HG02678 (cell line): ENCODE results near the gene C1QL2.

Source experiments
- ATAC-seq: cut with Tn5 transposase; IDR thresholded peaks from one replicate; pipeline ENCODE4 v1.9.1; 2021; ENCODE audit warnings: mild to moderate bottlenecking, moderate library complexity; ENCODE audit not compliant: unreplicated experiment

C1QL2 gene

DNA sequence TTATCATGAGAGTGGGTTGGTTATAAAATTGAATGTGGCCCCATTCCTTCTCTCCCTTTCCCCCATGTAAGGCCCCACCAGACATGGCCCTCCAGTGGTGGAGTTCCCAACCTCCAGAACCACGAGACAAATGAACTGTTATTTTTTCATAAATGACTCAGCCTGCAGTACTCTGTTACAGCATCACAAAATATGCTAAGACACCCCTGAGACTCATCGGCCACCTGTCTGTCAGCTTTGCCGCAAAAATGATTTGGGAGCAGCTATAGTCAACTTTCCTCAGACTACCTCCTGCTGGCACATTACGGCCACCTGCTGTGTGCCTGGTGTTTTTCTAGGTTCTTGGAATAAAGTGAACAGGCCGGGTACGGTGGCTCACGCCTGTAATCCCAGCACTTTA is 21.4 kb upstream of the C1QL2 start:
- no peak for ATAC-seq

DNA sequence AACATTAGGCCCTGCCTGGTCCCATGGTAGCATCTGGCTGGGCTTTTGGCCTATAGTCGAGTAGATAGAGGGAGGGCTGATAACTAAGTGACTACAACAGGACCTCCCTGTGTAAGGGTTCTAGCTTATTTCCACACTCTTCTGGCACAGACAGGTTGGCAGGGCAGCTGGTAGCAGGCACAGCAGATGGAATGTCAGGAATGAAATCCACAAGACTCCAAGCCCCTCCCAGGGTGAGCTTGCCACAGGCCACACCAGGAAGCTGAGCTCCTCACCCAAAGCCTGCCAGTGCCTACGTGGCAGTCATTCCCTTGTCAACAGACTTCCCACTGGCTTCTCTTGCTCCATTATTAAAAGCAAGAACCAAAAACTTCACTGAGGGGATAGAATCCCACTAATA is 20.7 kb upstream of the C1QL2 start:
- no peak for ATAC-seq

DNA sequence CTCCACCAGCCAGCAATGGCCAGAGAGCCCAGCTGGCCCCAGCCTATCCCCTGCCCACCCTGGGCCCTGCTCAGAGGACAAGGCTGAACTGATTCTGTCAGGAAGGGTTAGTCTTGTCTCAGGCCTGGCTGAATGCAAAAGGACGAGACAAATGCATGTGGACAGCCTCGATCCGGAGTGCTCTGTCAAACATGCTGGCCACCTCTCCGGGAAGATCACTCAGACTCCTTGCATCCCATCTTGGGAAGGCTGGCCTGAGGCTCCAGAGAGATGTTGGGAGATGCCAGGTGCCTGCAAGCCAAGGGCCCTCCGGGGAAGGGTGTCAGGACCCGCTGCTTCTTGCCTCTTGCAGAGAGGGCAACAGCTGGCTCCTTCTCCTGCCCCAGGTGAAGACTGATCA is 20.2 kb upstream of the C1QL2 start:
- ATAC-seq: no peak

DNA sequence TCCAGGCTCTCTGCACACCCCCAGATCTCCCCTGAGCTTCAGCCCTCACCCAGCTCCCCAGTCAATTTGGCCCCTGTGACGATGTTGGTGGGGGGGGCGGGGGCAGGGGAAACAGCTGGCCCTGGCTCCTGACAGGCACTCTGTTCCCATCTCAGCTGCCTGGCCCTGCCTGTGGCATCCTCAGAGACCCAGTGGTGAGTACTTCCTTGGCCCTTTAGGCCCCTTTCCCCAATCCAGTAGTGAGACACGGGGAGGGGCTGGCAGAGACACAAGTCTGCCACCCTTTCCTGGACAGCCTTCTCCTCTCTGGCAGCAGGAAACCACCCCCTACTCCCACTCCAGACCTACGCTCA is 19.3 kb upstream of the C1QL2 start:
- no peak for ATAC-seq

DNA sequence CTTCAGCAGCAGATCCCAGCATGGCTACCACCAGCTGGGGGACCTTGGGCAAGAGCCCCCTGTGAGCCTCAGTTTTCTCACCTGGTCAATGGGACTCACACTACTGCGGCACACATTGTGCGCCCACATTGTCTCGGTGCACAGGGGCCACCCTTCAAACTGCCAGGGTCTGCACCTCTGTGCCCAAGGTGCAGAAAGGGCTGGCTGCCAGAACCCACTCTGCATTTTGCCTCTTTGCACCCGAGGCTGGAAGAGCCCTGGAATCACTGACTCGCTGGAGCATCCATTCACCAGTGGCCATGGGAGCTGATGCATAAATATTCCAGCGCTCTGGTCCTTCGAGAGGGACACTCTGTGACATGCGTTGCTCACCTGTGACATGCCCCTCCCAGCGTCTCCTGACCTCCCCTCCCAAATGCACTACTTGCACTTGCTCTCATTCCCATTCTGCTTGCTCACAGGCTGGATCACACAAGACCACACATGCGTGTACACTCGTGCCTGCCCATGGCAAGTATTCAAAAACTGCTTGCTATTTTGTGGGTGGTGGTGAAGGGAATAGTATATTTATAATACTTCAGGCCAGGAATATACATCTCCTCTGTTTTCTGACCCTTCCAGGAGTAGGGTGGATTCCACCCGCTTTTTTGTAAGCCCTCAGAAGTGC is 18.8 kb upstream of the C1QL2 start:
- ATAC-seq: no peak

DNA sequence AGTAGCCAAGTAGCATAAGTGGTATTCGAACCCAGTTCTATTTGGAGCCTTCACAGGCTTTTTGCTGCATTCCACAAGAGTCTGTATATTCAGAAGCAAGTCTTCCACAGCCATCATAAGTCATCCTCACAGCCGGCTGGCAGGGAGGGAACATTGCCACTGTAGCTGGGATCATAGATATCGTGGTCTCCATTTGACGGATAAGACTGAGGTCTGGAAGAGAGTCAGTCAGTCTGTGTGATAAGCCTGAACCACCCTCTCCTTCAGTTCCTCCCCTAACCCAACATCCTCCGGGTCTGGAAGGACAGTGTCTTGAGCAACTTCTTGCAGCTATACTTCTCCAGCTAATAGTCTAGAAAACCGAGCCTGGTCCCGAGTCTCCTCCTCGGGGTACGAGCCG is 17.0 kb upstream of the C1QL2 start:
- ATAC-seq: no peak

DNA sequence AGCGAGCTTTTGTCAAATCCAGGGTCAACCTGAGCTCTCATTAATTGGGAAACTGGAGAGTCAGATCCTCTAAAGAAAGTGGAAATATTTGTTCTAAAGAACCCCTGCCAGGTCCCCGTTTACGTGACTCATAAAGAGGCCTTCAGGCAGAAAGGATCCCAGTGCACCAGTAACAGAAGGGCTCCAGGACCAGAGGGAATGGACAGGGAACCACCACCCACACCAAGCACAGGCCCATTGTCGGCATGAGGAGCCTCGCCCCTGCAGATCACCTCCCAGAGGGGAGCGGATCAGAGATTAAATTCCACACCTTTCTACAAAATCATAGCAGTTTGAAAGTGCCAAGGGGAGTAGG is 16.4 kb upstream of the C1QL2 start:
- no peak for ATAC-seq

DNA sequence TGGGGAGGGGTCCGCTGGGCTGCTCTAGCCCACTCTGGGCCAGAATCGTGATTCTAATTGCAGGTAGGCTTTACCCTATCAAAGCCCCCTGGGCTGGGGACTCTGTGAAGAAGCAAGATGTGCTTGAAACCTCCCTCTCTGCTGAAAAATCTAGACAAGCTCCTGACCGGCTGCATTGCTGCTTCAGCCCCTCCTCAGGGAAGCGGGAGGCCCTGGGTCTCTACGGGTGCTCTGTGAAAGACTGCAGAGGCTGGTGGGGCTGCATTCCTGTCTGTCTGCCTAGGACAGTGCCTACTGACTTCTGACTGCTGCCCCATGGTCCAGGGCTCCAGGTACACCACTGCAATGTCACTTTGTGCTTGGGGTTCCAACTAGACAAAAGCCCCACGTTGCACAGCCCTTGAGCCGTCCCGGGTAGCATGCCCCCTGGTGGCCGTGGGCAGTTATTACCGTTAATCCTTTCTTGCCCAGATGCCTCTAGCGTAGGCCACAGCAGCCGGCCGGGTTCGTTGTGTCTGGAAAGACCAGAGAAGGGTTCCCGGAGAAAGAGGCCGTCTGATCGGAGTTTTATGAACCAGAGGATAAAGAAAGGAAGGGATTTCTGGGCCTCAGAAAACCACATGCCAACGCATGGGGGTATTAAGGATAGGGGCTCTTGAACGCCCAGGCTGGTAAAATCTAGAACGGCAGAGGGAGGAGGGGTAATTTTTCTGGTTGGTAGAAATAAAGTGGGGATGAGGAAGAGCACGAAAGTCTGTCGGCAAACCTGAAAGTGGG is 15.9 kb upstream of the C1QL2 start:
- ATAC-seq: peak; percentile 65

DNA sequence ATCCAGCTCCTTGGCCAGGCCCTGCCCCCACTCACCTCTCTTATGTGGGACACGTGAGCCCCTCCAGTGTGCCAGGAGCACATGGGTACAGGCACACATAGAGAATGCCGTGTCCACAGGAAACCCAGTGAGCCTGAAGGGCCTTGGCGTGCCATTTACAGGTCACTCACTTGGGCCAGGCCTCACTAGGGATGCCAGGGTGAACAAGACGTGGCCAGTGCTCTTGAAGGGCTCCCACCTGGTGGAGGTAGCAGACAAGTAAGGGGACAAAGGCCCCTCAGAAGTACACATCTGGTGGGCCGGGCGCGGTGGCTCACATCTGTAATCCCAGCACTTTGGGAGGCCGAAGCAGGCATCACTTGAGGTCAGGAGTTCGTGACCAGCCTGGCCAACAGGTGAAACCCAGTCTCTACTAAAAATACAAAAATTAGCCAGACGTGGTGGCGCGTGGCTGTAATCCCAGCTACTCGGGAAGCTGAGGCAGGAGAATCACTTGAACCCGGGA is 15.1 kb upstream of the C1QL2 start:
- no peak for ATAC-seq

DNA sequence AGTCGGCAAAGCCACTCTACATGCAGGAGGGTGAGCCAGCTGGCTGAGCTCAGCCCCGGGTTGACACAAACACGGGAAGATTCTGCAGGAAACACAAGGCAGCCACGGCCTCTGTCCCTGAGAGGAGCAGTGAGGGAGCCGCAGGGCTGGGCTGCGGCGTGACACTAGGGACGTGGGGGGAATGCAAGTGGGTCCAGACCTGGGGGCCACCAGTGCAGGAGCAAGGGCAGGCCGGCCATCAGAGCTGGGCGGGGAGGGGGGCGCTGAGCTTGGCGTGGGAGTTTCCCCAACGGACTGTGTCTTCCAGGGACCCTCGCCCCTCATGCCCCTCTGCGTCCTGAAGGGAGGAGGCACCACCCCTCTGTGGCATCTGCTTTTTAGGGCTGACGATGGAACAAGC is 12.0 kb upstream of the C1QL2 start:
- no peak for ATAC-seq

DNA sequence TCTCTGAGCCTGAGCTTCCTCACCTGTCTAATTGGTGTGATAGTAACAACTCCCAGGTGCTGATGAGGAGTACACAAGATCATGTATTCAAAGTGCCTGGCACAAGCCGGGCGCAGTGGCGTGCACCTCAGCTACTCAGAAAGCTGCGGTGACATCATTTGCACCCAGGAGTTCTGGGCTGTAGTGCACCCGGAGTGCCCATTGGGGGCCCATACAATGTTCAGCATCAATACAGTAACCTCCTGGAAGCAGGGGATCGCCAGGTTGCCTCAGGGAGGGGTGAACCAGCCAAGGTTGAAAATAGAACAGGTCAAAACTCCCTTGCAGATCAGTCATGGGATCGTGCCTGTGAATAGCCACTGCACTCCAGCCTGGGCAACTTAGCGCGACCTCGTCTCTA is 11.2 kb upstream of the C1QL2 start:
- no peak for ATAC-seq

DNA sequence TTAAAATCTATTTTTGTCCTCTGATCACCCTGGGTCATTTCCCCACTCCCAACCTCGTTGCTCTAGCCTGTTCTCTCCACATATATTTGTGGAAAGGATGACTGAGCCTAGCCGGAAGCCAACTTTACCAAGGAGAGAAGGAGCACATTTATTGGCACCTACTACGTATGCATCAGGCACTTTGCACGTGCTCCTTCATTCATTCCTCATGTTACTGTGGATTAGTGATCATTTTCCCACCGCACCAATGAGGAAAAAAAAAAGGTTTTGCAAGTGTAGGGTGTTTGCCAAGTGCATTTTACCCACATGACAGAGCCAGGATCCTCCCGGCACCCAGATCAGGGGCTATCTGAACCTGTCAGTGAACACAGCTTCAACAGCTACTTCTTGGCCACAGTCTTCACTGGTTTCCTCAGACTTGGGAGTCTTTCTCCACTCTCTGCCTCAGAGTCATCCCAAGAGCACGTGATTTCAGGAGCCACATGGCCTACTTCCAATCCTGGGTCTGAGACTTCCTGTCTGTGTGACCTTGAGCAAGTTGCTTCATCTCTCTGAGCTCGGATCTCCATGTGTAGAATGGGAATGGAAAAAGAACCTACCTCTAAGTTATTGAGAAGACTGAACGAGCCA is 1.9 kb upstream of the C1QL2 start:
- ATAC-seq: no peak

DNA sequence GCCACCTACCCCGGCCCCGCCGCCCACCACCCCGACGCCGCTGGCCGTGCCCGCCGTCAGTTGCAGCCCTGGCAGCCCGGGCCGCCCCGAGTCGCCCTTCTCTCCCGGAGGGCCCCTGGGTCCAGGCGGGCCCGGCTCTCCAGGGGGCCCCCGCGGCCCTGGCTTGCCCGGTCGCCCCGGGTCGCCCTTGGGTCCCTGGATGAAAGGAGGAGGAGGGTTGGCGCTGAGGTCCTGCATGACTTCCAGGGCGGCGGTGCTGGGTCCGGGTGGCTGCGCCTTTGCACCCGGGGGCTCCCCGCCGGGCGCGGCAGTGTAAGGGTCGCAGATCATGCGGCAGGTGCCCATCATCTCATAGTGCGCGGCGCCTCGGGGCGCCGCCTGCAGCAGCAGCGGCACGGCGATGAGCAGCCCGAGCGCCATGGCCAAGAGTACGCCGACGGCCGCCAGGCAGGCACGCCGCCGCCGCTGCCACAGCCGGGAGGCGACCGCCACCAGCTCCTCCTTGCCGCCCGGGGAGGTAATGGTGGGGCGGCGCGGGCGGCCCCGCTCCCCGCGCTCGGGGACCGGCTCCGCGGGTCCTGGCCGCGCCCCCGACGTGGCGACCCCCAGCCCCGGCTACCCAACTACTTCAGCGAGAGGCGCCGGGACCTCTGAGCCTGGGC is 570 bp downstream of the C1QL2 start:
- no peak for ATAC-seq

DNA sequence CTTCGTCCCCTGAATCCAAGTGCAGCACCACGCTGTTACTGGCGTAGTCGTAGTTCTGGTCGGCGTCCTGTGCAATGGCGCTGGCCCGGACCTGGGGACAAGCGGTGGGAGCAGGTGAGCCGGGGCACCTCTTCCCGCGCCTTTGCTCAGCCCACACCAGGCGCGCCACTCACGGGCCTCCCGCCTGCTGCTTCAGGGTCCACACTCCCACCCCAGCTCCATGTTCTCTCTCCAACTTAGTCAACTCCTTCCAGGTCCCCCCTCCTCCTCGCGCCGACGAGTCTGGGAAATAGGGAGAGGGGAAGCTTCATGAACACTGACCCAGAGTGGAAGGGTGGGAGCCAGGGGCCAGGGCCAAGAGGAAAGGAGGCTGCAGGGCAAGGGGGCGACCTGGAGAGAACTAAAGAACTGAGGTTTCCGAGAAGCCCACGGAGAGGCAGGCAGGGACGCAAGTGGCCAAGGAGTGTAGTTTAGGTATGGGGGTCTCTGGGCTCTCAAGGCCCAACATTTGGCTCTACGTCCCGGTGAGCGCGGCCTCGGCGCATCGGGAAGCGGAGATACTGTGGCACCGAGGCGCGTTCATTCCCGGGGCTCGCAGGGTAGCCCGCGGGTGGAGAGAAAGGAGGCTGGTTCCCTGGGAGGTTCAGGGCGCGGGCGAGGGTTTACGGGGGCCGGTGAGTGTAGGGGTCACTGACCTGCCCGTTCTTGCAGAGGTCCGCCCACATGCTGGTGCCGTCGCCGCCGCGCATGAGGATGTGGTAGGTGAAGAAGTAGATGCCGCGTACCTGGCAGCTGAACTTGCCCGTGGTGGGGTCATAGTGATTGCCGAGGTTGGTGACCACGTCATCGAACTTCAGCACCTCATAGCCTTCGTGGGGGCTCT is 1.4 kb downstream of the C1QL2 start:
- no peak for ATAC-seq

DNA sequence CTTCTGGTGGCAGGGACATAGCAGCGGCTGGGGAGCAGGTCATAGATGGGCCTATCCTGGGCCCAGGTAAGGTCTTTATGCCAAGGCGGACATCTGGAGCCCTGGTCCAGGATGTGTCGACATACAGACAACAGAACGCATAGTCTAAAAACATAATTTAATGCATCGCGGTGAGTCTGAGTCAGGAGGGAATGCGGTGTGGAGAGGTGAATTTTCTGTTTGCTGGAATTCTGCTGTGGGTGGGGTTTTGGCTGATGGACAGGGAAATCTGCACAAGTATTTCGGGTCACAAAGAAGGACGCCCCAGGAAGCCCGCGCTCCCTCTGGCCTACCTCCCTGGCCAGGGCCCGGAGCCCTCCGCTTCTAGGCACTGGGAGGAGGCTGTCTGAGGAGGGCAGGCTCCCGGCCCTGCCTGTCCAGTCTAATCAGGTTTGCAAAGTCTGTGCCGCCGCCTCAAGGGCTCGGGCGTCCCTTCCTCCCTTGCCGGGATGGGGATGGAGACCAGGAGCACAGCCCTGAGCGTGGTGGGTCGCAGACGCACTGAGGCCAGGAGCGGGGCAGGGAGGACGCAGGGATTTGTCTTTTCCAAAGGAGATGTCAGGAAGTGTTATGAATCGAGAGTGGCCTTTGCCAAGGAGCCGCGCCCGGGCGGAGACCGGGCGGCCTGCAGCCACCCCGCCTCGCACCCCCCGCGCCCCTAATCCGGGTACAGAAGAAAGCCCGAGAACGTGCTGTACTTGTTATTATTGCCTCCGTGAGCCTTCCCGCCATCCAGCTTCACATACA is 2.3 kb downstream of the C1QL2 start:
- no peak for ATAC-seq

DNA sequence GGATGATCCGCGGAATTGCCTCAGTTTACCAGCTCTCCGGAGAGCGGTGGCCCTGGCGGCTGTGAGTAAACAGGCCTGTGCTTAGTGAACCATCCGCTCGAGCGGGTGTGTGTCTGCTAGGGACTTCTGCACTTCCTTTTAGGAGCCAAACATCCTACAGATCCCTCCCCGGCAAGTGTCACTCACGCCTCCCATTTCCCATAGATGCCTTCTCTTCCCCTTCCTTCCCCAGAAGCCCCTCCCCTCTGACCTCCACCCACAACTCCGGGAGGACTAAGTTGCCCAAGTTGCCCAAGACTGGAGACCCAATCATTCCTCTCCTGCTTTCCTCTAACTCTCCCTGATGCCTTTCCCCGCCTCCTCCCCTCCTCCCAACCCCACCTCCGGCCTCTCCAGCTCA is 2.9 kb downstream of the C1QL2 start:
- no peak for ATAC-seq

DNA sequence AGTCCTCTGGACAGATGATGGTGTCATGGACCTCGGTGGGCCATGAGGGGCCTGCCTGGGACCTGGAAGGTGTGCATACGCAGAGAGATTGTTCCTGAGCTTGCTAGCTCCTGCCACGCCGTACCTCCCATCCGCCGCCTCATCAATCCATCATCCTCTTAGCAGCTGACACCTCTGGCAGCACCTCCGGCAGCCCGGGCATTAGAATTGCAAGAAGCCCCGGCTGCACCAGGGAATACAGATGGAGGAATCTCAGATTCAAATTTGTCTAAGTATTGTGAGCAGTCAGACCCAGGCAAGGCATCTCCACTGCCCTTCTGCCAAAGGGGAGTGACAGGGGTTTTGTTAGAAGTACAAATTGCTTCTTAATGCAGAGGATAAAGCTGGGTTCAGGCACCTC is 4.5 kb downstream of the C1QL2 start:
- no peak for ATAC-seq

DNA sequence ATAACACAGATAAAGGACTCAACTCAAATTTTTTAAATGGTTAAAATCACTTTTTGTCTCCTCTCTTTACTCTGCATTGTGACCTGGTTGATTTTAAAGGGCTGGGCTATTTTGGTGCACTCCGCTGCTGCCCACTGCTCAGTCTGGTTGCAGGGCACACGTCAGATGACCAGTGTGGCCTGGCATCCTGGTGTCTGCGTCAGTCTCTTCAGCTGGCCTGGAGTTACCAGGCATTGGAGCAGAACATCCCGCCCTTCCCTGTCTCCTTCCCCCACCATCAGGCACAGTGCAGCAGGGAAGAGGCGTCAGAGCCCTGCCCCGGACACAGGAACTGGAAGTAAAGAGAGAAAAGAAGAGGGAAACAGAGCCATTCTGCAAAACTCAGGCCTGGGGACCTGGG is 8.9 kb downstream of the C1QL2 start:
- no peak for ATAC-seq

DNA sequence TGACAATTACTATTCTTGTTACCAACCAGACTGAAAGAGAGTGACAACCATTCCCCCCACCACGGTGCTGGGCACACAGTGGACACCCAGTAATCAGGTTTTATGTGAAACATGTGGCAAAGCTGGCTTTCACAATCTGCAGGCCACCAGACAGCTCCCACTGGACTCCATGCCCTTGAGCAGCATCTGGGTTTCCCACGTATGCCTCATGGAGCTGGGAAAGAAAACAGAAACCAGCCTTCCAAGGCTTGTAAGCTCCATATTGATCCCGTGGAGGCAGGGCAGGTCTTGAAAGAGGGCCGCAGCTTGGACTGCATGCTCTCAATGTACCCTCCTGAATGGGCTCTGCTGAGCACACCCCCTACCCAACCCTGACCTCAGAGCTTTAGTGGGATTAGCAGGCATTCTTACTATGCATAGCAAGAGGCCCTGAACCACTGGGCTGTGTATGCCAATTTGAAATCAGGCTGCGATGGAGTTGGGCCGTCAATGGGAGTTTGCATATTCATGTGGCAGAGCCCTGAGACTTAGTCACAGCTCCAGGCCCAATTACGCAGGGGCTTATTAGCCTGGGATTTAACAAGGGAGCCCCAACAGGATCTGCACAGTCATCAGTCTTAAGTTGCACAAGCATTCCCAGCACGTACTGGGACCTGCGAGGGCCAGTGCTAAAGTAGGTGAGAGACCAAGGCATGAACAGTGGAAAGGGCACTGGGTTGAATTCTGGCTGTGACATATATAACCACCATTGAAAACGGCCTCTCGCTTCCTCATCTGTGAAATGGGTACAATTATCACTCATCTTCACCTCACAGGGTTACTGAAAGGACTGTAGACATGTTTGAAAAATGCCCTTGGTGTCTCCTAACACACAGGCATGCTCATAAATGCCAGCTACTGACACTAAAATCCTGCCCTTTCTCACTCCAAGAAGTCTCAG is 10.5 kb downstream of the C1QL2 start:
- ATAC-seq: no peak
